Ishikawa (cell line): ENCODE measurements around the gene CHST11.

Experiments used
- CEBPB ChIP-seq: IDR thresholded peaks from 2 replicates; pipeline ENCODE4 v1.6.1; 2012
- CREB1 ChIP-seq: IDR thresholded peaks from 2 replicates; pipeline ENCODE4 v1.6.1; 2012; ENCODE audit warnings: low read depth
- EGR1 ChIP-seq: IDR thresholded peaks from 2 replicates; pipeline ENCODE4 v1.6.1; 2012
- EP300 ChIP-seq: IDR thresholded peaks from 2 replicates; pipeline ENCODE4 v1.6.1; 2012; ENCODE audit warnings: borderline replicate concordance
- FOXM1 ChIP-seq: IDR thresholded peaks from 2 replicates; pipeline ENCODE4 v1.6.1; 2012; ENCODE audit warnings: low read depth, borderline replicate concordance
- MAX ChIP-seq: IDR thresholded peaks from 2 replicates; pipeline ENCODE4 v1.6.1; 2012
- NFIC ChIP-seq: IDR thresholded peaks from 2 replicates; pipeline ENCODE4 v1.6.1; 2012
- RAD21 ChIP-seq: IDR thresholded peaks from 2 replicates; pipeline ENCODE4 v1.6.1; 2012; ENCODE audit warnings: low read depth
- REST ChIP-seq: IDR thresholded peaks from 2 replicates; pipeline ENCODE4 v1.6.1; 2012; ENCODE audit warnings: low read depth, mild to moderate bottlenecking
- TAF1 ChIP-seq: IDR thresholded peaks from 2 replicates; pipeline ENCODE4 v1.6.1; 2012; ENCODE audit warnings: low read depth, mild to moderate bottlenecking
- TCF12 ChIP-seq: IDR thresholded peaks from 2 replicates; pipeline ENCODE4 v1.6.1; 2012; ENCODE audit warnings: low read depth
- TEAD4 ChIP-seq: IDR thresholded peaks from 2 replicates; pipeline ENCODE4 v1.6.1; 2012
- USF1 ChIP-seq: IDR thresholded peaks from 2 replicates; pipeline ENCODE4 v1.6.1; 2012
- YY1 ChIP-seq: IDR thresholded peaks from 2 replicates; pipeline ENCODE4 v1.6.1; 2012; ENCODE audit warnings: low read depth
- ZBTB7A ChIP-seq: IDR thresholded peaks from 2 replicates; pipeline ENCODE4 v1.6.1; 2012; ENCODE audit warnings: low read depth

CHST11 gene

GRCh38 chr12:104510873-104511440, 54.2 kb downstream of the CHST11 start:
- TF ChIP-seq ZBTB7A, result no peak
- no peak for TF ChIP-seq MAX
- TF ChIP-seq USF1, result no peak
- TF ChIP-seq TAF1, result no peak
- TF ChIP-seq FOXM1, result no peak
- no peak for TF ChIP-seq EP300
- TF ChIP-seq YY1, result no peak
- TF ChIP-seq TEAD4, result no peak
- TF ChIP-seq EGR1, result no peak
- TF ChIP-seq CREB1, result no peak
- no peak for TF ChIP-seq REST

- TF ChIP-seq TAF1, result no peak
- TF ChIP-seq ZBTB7A, result no peak
- TF ChIP-seq EP300, result no peak
- no peak for TF ChIP-seq NFIC
- no peak for TF ChIP-seq RAD21
- no peak for TF ChIP-seq MAX
Observed at GRCh38 chr12:104513681-104514080, 56.9 kb downstream of the CHST11 start.

- no peak for TF ChIP-seq EGR1
- no peak for TF ChIP-seq ZBTB7A
- TF ChIP-seq TEAD4, result no peak
- TF ChIP-seq NFIC, result no peak
- no peak for TF ChIP-seq MAX
- TF ChIP-seq USF1, result no peak
- no peak for TF ChIP-seq TAF1
- TF ChIP-seq FOXM1, result no peak
- TF ChIP-seq EP300, result no peak
- TF ChIP-seq YY1, result no peak
- TF ChIP-seq CREB1, result no peak
- no peak for TF ChIP-seq RAD21
- TF ChIP-seq REST, result no peak
- TF ChIP-seq CEBPB, result no peak
- TF ChIP-seq TCF12, result no peak
Observed at GRCh38 chr12:104514092-104514810, 57.5 kb downstream of the CHST11 start.

- TF ChIP-seq EP300 (no peak), REST (no peak), FOXM1 (no peak), YY1 (no peak), USF1 (no peak), TEAD4 (no peak), CREB1 (no peak), CEBPB (no peak), MAX (no peak)
Observed at GRCh38 chr12:104515899-104516298, 59.2 kb downstream of the CHST11 start.
